Stimulated activated CD4-positive, alpha-beta T cell treated with anti-CD3 and anti-CD28 coated beads, Interleukin-1b, Interleukin-23, amount 100 ng/mL, for 24 hours (primary cell): ENCODE results near the gene RNF167.

ENCODE experiments used
- DNase-seq, 4 experiments: peaks; one replicate each; pipeline ENCODE4 v3.0.0-alpha.2; 2020; ENCODE audit warnings: low read depth in 4 of 4, low spot score in 1 of 4

Gene RNF167

GRCh38 chr17:4938688-4939545, 1.2 kb upstream of the RNF167 start:
- no peak for DNase-seq

- no peak for DNase-seq
Measured at GRCh38 chr17:4939546-4939795, 597 bp upstream of the RNF167 start.

GRCh38 chr17:4940555-4941318, 669 bp downstream of the RNF167 start:
- DNase-seq = peak in 1 of 4 experiments; percentile 33

GRCh38 chr17:4941319-4941610, 1.2 kb downstream of the RNF167 start:
- no peak for DNase-seq

- no peak for DNase-seq
Measured at GRCh38 chr17:4942760-4943508, 2.9 kb downstream of the RNF167 start.

GRCh38 chr17:4944163-4944553, 4.1 kb downstream of the RNF167 start:
- peak in 1 of 4 experiments; percentile 42 for DNase-seq

- DNase-seq = peak in 1 of 4 experiments; percentile 32
Measured at GRCh38 chr17:4944554-4945175, 4.6 kb downstream of the RNF167 start.

DNA sequence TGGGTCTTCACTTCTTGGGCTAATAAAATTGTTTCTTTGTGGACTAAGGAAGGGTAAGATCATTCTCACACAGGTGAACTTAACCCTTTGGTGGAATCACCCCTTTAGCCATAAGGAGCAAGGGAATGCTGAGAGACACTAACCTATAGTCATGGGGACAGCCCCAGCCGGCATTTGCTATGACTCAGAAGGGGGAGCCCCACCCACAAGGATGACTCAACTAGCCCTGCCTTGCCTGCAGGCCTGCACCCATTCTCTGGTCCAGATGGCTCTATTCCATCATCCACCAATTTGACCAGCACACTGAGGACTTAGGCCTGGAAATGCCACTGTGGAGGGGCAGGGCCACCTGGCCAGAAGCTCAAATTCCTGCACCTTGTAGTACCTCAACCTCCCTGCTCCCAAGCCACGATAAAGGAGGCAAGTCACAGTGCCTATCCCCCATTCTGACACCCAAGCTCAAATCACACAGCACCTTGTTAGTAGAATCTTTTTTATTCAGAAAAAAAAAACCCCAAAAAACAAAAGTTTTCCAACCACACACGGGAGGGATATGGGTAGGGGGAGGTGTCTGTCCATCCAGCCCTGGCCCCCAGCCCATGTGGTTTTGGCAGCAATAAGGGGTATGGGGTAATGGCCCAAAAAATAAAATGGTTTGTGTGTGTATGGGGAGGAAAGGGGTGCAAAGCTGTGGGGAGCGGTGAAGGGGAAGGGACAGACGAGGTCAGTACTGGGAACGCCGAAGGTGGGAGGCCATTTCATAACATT, 5.3 kb downstream of the RNF167 start:
- peak in 3 of 4 experiments; percentile 68 to 83 (median 79) for DNase-seq

- DNase-seq = no peak
Measured at GRCh38 chr17:4945944-4946280, 5.8 kb downstream of the RNF167 start.

GRCh38 chr17:4946312-4946976, 6.4 kb downstream of the RNF167 start:
- no peak for DNase-seq

- peak in 1 of 4 experiments; percentile 28 for DNase-seq
Measured at GRCh38 chr17:4947010-4947410, 6.9 kb downstream of the RNF167 start.

DNA sequence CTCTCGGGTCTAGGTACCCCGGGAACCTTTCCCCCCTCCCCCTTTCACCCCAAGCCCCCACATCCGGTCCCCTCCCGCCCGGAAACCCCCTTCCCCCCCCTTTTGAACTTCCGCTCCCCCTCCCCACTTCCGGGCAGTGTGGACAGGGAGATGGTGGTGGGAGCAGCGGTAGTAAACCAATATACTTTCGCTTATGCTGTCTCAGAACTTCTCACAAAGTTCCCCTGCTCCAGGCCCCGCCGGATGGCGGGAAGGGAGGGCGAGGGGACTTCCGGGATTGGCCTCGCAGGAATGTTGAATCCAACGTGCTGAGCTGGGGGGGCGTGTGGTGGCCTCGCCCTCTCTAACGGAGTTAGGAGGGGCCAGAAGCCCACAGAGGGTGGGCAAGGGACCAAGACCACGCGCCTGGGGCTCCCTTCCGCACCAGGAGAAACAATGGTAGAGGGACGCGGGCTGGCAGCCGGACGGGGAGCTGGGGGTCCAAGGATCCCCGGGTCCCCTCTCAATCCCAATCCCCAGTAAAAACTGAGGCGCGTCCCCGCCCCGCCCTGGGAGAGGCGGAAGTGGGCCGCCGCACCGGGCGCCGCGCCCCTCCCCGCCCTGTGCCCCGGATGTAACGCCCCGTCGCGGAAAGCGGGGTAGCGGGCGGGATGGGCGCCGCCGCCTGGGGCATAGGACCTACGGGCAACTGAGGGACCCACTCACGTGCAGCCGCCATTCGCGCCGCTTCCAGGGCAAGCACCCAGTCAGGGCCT, 7.5 kb downstream of the RNF167 start:
- DNase-seq = peak in 3 of 4 experiments; percentile 46 to 63 (median 51)

- peak in 3 of 4 experiments; percentile 80 to 90 (median 85) for DNase-seq
Measured at GRCh38 chr17:4948166-4948930, 8.3 kb downstream of the RNF167 start, which contains the start of gene PFN1. Gene PFN1 (minus strand): TSS chr17:4948530. CDS start chr17:4948394, 136 bp downstream.

GRCh38 chr17:4948931-4949320, 8.9 kb downstream of the RNF167 start:
- peak in 3 of 4 experiments; percentile 46 to 73 (median 71) for DNase-seq

DNA sequence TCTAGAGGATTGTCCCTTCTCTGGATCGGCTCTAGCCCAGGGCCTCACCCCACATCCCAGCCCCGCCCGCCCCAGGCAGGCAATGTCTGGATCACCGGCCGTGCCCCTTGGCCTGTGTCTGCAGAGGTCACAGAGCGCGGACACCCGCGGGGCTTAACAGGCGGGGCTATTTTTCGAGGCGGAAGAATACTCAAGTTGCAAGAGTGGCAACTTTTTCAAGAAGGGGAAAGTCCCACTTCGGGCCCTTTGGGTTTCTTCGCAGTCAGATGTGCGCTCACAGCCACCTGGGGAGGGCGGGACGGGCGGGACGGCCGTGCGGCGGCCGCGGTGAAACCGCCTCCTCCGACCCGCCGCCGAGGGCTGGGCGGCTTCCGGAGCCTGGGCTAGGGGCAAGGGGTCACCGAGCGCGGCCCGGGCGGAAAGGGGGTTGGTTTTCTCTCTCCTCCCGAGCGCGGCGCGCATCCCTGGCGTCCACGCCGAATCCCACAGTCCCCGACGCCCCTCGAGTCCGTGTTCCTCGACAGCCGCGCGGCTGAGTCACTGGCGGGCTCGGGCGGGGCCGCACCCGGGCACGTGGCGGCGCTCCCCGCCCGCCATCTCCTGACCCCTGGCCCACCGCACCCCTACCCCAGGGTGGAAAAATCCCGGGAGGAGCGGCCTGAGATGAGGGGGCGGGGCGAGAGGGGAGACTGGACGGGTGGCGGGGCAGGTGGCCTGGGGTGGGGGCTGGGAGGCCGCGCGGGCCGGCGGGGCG, 9.4 kb downstream of the RNF167 start:
- DNase-seq = peak in 3 of 4 experiments; percentile 51 to 78 (median 59)

- DNase-seq = peak in 1 of 4 experiments; percentile 30
Measured at GRCh38 chr17:4950075-4950745, 10.1 kb downstream of the RNF167 start.

DNA sequence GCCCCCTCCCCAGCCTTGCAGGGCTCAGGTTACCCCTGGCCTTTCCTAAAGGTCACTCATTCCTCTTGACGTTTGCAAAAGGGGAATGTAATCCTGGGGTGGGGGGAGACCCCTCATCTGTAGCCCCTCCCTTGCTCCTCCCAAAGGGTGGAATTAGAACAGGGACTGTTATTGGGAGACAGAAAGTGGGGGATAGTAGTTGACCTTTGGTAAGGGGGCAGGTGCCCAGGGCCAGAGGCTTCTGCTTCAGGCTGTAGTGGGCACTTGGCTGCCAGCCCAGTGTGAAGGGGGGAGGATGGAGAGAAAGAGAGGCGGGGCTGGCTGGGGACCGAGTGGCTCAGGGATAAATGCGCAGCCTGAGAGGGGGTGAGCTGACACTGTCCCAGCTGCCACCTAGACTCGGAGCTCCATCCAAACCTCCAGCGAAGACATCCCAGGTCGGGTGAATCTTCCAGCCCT, 10.7 kb downstream of the RNF167 start, which contains the start of gene ENO3:
Gene ENO3, plus strand, starts transcription at position 374 of the 459 bp plus-strand sequence. CDS start 711 bp downstream, outside the sequence.
- no peak for DNase-seq
